HEK293 (cell line): ENCODE results near the gene DMRTA2.
A peak's percentile ranks its signal among the peaks of the same experiment; 100 is the strongest.

Source experiments
- CTCF ChIP-seq: fragments of 450-650 bp; formaldehyde crosslinking; IDR thresholded peaks from 2 replicates; pipeline ENCODE4 v1.5.1; 2016; ENCODE audit warnings: missing biosample characterization, missing genetic modification characterization
- HIC1 ChIP-seq: fragments of 450-650 bp; formaldehyde crosslinking; IDR thresholded peaks from 2 replicates; pipeline ENCODE4 v1.5.1; 2016; ENCODE audit warnings: missing biosample characterization, missing genetic modification characterization
- KLF7 ChIP-seq: fragments of 450-650 bp; formaldehyde crosslinking; IDR thresholded peaks from 2 replicates; pipeline ENCODE4 v1.5.1; 2016; ENCODE audit warnings: missing biosample characterization, missing genetic modification characterization, borderline replicate concordance
- PRDM2 ChIP-seq: fragments of 450-650 bp; formaldehyde crosslinking; IDR thresholded peaks from 2 replicates; pipeline ENCODE4 v1.5.1; 2016; ENCODE audit warnings: missing biosample characterization, missing genetic modification characterization, borderline replicate concordance
- TRIM28 ChIP-seq: IDR thresholded peaks from 2 replicates; pipeline ENCODE4 v1.6.1; 2011; ENCODE audit warnings: low read length, control low read depth, borderline replicate concordance
- ZBTB11 ChIP-seq: fragments of 450-650 bp; formaldehyde crosslinking; conservative IDR thresholded peaks from 2 replicates; pipeline ENCODE4 v1.5.1; 2016; ENCODE audit warnings: low read depth, missing biosample characterization, missing genetic modification characterization
- ZBTB21 ChIP-seq: fragments of 450-650 bp; formaldehyde crosslinking; IDR thresholded peaks from 2 replicates; pipeline ENCODE4 v1.5.1; 2017; ENCODE audit warnings: missing biosample characterization, missing genetic modification characterization
- ZEB2 ChIP-seq: fragments of 450-650 bp; formaldehyde crosslinking; IDR thresholded peaks from 2 replicates; pipeline ENCODE4 v1.5.1; 2016; ENCODE audit warnings: missing biosample characterization, missing genetic modification characterization
- ZNF133 ChIP-seq: fragments of 450-650 bp; formaldehyde crosslinking; IDR thresholded peaks from 2 replicates; pipeline ENCODE4 v1.5.1; 2016; ENCODE audit warnings: missing biosample characterization, missing genetic modification characterization
- ZNF157 ChIP-seq: fragments of 450-650 bp; formaldehyde crosslinking; IDR thresholded peaks from 2 replicates; pipeline ENCODE4 v1.5.1; 2016; ENCODE audit warnings: missing biosample characterization, missing genetic modification characterization
- ZNF354C ChIP-seq: fragments of 450-650 bp; formaldehyde crosslinking; IDR thresholded peaks from 2 replicates; pipeline ENCODE4 v1.5.1; 2016; ENCODE audit warnings: missing biosample characterization, missing genetic modification characterization, low read depth, borderline replicate concordance
- ZNF518A ChIP-seq: fragments of 450-650 bp; formaldehyde crosslinking; conservative IDR thresholded peaks from 2 replicates; pipeline ENCODE4 v1.5.1; 2016; ENCODE audit warnings: low read depth, missing biosample characterization, missing genetic modification characterization
- ZNF561 ChIP-seq: fragments of 450-650 bp; IDR thresholded peaks from 2 replicates; pipeline ENCODE4 v1.5.1; 2018; ENCODE audit warnings: missing biosample characterization, missing genetic modification characterization, borderline replicate concordance
- ZNF600 ChIP-seq: fragments of 450-650 bp; formaldehyde crosslinking; IDR thresholded peaks from 2 replicates; pipeline ENCODE4 v1.5.1; 2016; ENCODE audit warnings: missing biosample characterization, missing genetic modification characterization
- ZNF639 ChIP-seq: fragments of 450-650 bp; formaldehyde crosslinking; IDR thresholded peaks from 2 replicates; pipeline ENCODE4 v1.5.1; 2016; ENCODE audit warnings: missing biosample characterization, missing genetic modification characterization
- ZNF654 ChIP-seq: fragments of 450-650 bp; formaldehyde crosslinking; IDR thresholded peaks from 2 replicates; pipeline ENCODE4 v1.5.1; 2016; ENCODE audit warnings: low read depth, missing biosample characterization, missing genetic modification characterization
- ZNF664 ChIP-seq: fragments of 450-650 bp; formaldehyde crosslinking; IDR thresholded peaks from 2 replicates; pipeline ENCODE4 v1.5.1; 2016; ENCODE audit warnings: missing biosample characterization, missing genetic modification characterization
- ZNF76 ChIP-seq: fragments of 450-650 bp; formaldehyde crosslinking; IDR thresholded peaks from 2 replicates; pipeline ENCODE4; 2016; ENCODE audit warnings: low read depth, missing biosample characterization, missing genetic modification characterization, borderline replicate concordance

Gene DMRTA2

GRCh38 chr1:50368179-50369007, 54.9 kb downstream of the DMRTA2 start (continued):
- no peak for TF ChIP-seq TRIM28
- TF ChIP-seq ZNF639 (tag by site-specific recombination): no peak
- TF ChIP-seq ZBTB21 (tag by site-specific recombination): no peak
- no peak for TF ChIP-seq ZNF133 (tag by site-specific recombination)
- TF ChIP-seq ZBTB11: peak; percentile 26; the same call in 1 of the 2 replicates
- 0 out of 2 replicates have a peak, but pooled peaks have one; percentile 29 for TF ChIP-seq ZEB2 (tag by site-specific recombination)
- no peak for TF ChIP-seq KLF7
- peak; percentile 97 for TF ChIP-seq ZNF654 (tag by site-specific recombination)
- peak; percentile 85 for TF ChIP-seq CTCF (tag by site-specific recombination)
- TF ChIP-seq HIC1 (tag by site-specific recombination): no peak
- TF ChIP-seq ZNF664 (tag by site-specific recombination): no peak
- no peak for TF ChIP-seq ZNF600 (tag by site-specific recombination)
- TF ChIP-seq ZNF157 (tag by site-specific recombination): no peak
- TF ChIP-seq ZNF354C: no peak
- no peak for TF ChIP-seq ZNF561 (tag by site-specific recombination)
- TF ChIP-seq ZNF518A (tag by site-specific recombination): no peak
- TF ChIP-seq PRDM2: no peak
- TF ChIP-seq ZNF76 (tag by site-specific recombination): peak; percentile 40; the same call in 1 of the 2 replicates
